Neural cell (in vitro differentiated cells): ENCODE data around the gene CNTLN. TPM values are rescaled to one million over a fixed set of nuclear protein-coding genes. Genes with fewer than 3 reads are reported as not detected.

Source experiments
- H2AFZ ChIP-seq: fragments of 200-600, 300-800 bp; sonication (generic), shearing (Covaris generic); 2 replicates; pipeline ENCODE4 v1.6.0; 2014; ENCODE audit warnings: low read depth, mild to moderate bottlenecking, antibody characterized with exemption, low read length, moderate library complexity
- H3F3A ChIP-seq: fragments of 200-600 bp; shearing (Covaris generic); 2 replicates; pipeline ENCODE4 v1.6.1; 2016; ENCODE audit warnings: mild to moderate bottlenecking, moderate library complexity, mixed read lengths, antibody characterized with exemption, low read length; ENCODE audit not compliant: insufficient read depth, poor library complexity, severe bottlenecking
- H3K27ac ChIP-seq: fragments of 200-600, 300-800 bp; sonication (generic), shearing (Covaris generic); 2 replicates; pipeline ENCODE4 v1.5.1; 2014; ENCODE audit warnings: mild to moderate bottlenecking, low read length, moderate library complexity
- H3K27me3 ChIP-seq: fragments of 300-800, 200-600 bp; sonication (generic), shearing (Covaris generic); 2 replicates; pipeline ENCODE4 v1.6.0; 2014; ENCODE audit warnings: mild to moderate bottlenecking, low read depth, low read length, moderate library complexity; ENCODE audit not compliant: insufficient read depth
- H3K36me3 ChIP-seq: fragments of 300-800, 200-600 bp; sonication (generic), shearing (Covaris generic); 2 replicates; pipeline ENCODE4 v1.5.1; 2014; ENCODE audit warnings: mild to moderate bottlenecking, antibody characterized with exemption, low read length, moderate library complexity; ENCODE audit not compliant: insufficient read depth
- H3K4me2 ChIP-seq: fragments of 300-800, 200-600 bp; sonication (generic), shearing (Covaris generic); 2 replicates; pipeline ENCODE4 v1.6.0; 2014; ENCODE audit warnings: mild to moderate bottlenecking, low read length
- H3K4me3 ChIP-seq: fragments of 300-800, 200-600 bp; sonication (generic), shearing (Covaris generic); 2 replicates; pipeline ENCODE4 v1.5.1; 2014; ENCODE audit warnings: mild to moderate bottlenecking, low read length, moderate library complexity
- H3K79me2 ChIP-seq: fragments of 200-600 bp; shearing (Covaris generic); replicated peaks from 2 replicates; pipeline ENCODE4 v1.6.0; 2014; ENCODE audit warnings: mild to moderate bottlenecking, low read length, moderate library complexity; ENCODE audit not compliant: insufficient read depth
- H3K9ac ChIP-seq: fragments of 300-800, 200-600 bp; sonication (generic), shearing (Covaris generic); 2 replicates; pipeline ENCODE4 v1.6.1; 2016; ENCODE audit warnings: mild to moderate bottlenecking, low read length, mixed read lengths
- H3K9me2 ChIP-seq: fragments of 200-600 bp; shearing (Covaris generic); 2 replicates; pipeline ENCODE4 v1.6.1; 2016; ENCODE audit warnings: mild to moderate bottlenecking, low read length, mixed read lengths; ENCODE audit not compliant: insufficient read depth
- H3K9me3 ChIP-seq: fragments of 200-600, 300-800 bp; sonication (generic), shearing (Covaris generic); 2 replicates; pipeline ENCODE4 v1.6.1; 2016; ENCODE audit warnings: mild to moderate bottlenecking, mixed run types, low read length, moderate library complexity, mixed read lengths
- H4K20me1 ChIP-seq: fragments of 200-600 bp; shearing (Covaris generic); 2 replicates; pipeline ENCODE4 v1.6.1; 2016; ENCODE audit warnings: mild to moderate bottlenecking, mixed run types; ENCODE audit not compliant: insufficient read depth
- EP300 ChIP-seq: fragments of 450-650 bp; conservative IDR thresholded peaks from 2 replicates; pipeline ENCODE4 v1.6.1; 2014; ENCODE audit warnings: antibody characterized with exemption, mild to moderate bottlenecking, moderate library complexity; ENCODE audit not compliant: poor library complexity, severe bottlenecking
- EZH2 ChIP-seq: fragments of 200-600, 300-800 bp; shearing (Covaris generic), sonication (generic); IDR thresholded peaks from 2 replicates; pipeline ENCODE4 v1.6.1; 2014; ENCODE audit warnings: antibody characterized with exemption, low read length, borderline replicate concordance, mild to moderate bottlenecking; ENCODE audit not compliant: insufficient read depth, poor library complexity, severe bottlenecking
- MXI1 ChIP-seq: fragments of 450-650 bp; conservative IDR thresholded peaks from 2 replicates; pipeline ENCODE4 v1.6.1; 2014; ENCODE audit warnings: antibody characterized with exemption, mild to moderate bottlenecking; ENCODE audit not compliant: poor library complexity, severe bottlenecking
- POLR2AphosphoS5 ChIP-seq: IDR thresholded peaks from 2 replicates; pipeline ENCODE4 v1.6.1; 2012
- RAD21 ChIP-seq: fragments of 450-650 bp; conservative IDR thresholded peaks from 2 replicates; pipeline ENCODE4 v1.6.1; 2014; ENCODE audit warnings: antibody characterized with exemption, mild to moderate bottlenecking, moderate library complexity
- SMC3 ChIP-seq: fragments of 450-650 bp; conservative IDR thresholded peaks from 2 replicates; pipeline ENCODE4 v1.6.1; 2014; ENCODE audit warnings: antibody characterized with exemption, mild to moderate bottlenecking, moderate library complexity; ENCODE audit not compliant: poor library complexity
- TAF1 ChIP-seq: IDR thresholded peaks from 2 replicates; pipeline ENCODE4 v1.6.1; 2012; ENCODE audit warnings: low read depth
- polyA plus RNA-seq: library from polyadenylated mRNA; depleted of rRNA; stranded (reverse); fragments of >200 nt; gene quantifications from 2 replicates; pipeline ENCODE4 v1.2.3, GENCODE V29; 2014
- TF ChIP-seq, protein P1 (sequence below): fragments of 450-650 bp; IDR thresholded peaks from 2 replicates; pipeline ENCODE4 v1.5.1; 2014; ENCODE audit warnings: antibody characterized with exemption, mild to moderate bottlenecking, moderate library complexity; ENCODE audit not compliant: poor library complexity, severe bottlenecking
- TF ChIP-seq, protein P2 (sequence below): IDR thresholded peaks from 2 replicates; pipeline ENCODE4 v1.6.1; 2012; ENCODE audit warnings: borderline replicate concordance

CNTLN gene
- polyA plus RNA-seq, 1 donor from 2014 or later = 5.0 TPM

DNA sequence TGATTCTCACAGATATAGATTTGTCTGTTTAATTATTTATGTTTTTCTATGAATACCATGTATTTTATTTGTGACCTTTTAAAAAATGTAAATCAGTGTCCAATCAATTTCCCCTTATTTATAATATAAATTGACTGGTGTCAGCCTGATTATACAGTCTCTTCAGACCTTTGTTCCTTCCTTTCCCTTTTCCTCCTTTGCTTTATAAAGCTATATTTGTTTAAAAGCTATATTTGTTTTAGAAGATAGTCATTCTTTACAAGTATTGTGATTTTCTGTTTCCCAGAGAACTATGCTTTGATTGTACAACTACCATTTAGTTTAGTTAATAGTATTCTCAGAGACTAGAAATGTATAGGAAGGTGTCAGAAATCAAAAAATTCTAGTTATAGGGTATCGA is 90.6 kb downstream of the CNTLN start:
- H3K36me3 ChIP-seq = no peaks in the 10 kb centered on the region
- no peaks in the 10 kb centered on the region for H3K9me3 ChIP-seq
- no peaks in the 10 kb centered on the region for H3K9me2 ChIP-seq
- H3K4me3 ChIP-seq = no peak overlapping the region
- H3K27ac ChIP-seq = no peak overlapping the region
- no peak overlapping the region for H3K4me2 ChIP-seq
- no peaks in the 10 kb centered on the region for H3F3A ChIP-seq
- no peaks in the 10 kb centered on the region for H3K27me3 ChIP-seq
- no peak for TF ChIP-seq POLR2AphosphoS5
- no peak for TF ChIP-seq TAF1
- TF ChIP-seq MXI1 = no peak
- TF ChIP-seq, protein P1, sequence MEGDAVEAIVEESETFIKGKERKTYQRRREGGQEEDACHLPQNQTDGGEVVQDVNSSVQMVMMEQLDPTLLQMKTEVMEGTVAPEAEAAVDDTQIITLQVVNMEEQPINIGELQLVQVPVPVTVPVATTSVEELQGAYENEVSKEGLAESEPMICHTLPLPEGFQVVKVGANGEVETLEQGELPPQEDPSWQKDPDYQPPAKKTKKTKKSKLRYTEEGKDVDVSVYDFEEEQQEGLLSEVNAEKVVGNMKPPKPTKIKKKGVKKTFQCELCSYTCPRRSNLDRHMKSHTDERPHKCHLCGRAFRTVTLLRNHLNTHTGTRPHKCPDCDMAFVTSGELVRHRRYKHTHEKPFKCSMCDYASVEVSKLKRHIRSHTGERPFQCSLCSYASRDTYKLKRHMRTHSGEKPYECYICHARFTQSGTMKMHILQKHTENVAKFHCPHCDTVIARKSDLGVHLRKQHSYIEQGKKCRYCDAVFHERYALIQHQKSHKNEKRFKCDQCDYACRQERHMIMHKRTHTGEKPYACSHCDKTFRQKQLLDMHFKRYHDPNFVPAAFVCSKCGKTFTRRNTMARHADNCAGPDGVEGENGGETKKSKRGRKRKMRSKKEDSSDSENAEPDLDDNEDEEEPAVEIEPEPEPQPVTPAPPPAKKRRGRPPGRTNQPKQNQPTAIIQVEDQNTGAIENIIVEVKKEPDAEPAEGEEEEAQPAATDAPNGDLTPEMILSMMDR = no peak
- no peak for TF ChIP-seq EZH2
- TF ChIP-seq EP300 = no peak
- no peak for TF ChIP-seq RAD21
- TF ChIP-seq SMC3 = no peak
- TF ChIP-seq, protein P2, sequence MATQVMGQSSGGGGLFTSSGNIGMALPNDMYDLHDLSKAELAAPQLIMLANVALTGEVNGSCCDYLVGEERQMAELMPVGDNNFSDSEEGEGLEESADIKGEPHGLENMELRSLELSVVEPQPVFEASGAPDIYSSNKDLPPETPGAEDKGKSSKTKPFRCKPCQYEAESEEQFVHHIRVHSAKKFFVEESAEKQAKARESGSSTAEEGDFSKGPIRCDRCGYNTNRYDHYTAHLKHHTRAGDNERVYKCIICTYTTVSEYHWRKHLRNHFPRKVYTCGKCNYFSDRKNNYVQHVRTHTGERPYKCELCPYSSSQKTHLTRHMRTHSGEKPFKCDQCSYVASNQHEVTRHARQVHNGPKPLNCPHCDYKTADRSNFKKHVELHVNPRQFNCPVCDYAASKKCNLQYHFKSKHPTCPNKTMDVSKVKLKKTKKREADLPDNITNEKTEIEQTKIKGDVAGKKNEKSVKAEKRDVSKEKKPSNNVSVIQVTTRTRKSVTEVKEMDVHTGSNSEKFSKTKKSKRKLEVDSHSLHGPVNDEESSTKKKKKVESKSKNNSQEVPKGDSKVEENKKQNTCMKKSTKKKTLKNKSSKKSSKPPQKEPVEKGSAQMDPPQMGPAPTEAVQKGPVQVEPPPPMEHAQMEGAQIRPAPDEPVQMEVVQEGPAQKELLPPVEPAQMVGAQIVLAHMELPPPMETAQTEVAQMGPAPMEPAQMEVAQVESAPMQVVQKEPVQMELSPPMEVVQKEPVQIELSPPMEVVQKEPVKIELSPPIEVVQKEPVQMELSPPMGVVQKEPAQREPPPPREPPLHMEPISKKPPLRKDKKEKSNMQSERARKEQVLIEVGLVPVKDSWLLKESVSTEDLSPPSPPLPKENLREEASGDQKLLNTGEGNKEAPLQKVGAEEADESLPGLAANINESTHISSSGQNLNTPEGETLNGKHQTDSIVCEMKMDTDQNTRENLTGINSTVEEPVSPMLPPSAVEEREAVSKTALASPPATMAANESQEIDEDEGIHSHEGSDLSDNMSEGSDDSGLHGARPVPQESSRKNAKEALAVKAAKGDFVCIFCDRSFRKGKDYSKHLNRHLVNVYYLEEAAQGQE = no peak
- H3K9ac ChIP-seq = no peak overlapping the region
- no peaks in the 10 kb centered on the region for H3K79me2 ChIP-seq
- no peak overlapping the region for H2AFZ ChIP-seq
- no peaks in the 10 kb centered on the region for H4K20me1 ChIP-seq

DNA sequence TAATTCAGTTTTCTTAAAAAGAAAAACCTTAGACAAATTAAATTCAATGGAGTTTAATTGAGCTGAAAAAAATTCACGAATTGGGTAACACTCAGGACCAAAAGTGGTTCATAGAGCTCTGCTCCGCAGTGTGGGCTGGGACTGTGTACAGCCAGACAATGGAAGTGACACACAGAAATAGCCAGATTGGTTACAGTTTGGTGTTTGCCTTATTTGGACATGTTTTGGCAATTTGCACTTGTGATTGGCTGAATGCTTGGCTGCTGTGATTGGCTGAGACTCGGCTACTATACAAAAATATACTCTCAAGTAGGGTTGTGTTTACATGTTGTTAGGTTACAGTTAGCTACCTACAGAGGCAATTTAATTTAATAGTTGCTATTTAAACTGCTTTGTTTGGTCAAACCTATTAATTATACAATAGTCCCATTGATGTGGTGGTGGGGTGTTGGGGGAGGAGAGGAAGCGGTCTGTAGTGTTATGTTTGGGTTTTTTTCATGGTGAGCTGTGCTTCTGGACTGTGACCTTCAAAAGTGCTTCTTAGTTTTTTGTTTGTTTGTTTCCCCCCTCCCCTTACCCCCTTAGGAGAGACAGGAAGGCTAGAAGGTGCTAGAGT is 95.2 kb downstream of the CNTLN start:
- no peak overlapping the region for H3K27ac ChIP-seq

More for the DNA sequence above, 95.2 kb downstream of the CNTLN start:
- Histone ChIP-seq H3K9me3 (no peaks in the 10 kb centered on the region), H3F3A (no peaks in the 10 kb centered on the region), H3K9me2 (no peaks in the 10 kb centered on the region), H3K4me3 (no peak overlapping the region), H3K36me3 (no peaks in the 10 kb centered on the region), H3K79me2 (no peaks in the 10 kb centered on the region), H4K20me1 (no peaks in the 10 kb centered on the region), H3K27me3 (no peaks in the 10 kb centered on the region), H2AFZ (no peak overlapping the region), H3K4me2 (no peak overlapping the region), H3K9ac (no peak overlapping the region)
- TF ChIP-seq EP300 (no peak), SMC3 (no peak), RAD21 (no peak), MXI1 (no peak), EZH2 (no peak), TAF1 (no peak), POLR2AphosphoS5 (no peak)
- TF ChIP-seq, protein P1 = no peak
- TF ChIP-seq, protein P2 = no peak
